AG04449 (cell line): ENCODE data around the gene COPRS.

ENCODE experiments used
- CTCF ChIA-PET: fragments of 350-600 bp; formaldehyde crosslinking; extraction: SDS; loops from one replicate; lab custom pipeline; 2021; ENCODE audit warnings: antibody characterized with exemption; lab: Yijun Ruan, JAX
- POLR2A ChIA-PET: fragments of 400-600, 350-600 bp; formaldehyde crosslinking; extraction: SDS; loops from one replicate; lab custom pipeline; 2020; ENCODE audit warnings: antibody characterized with exemption, inconsistent platforms; lab: Yijun Ruan, JAX
- DNase-seq: peaks from one replicate; pipeline ENCODE4 v3.0.0-alpha.2; 2010; ENCODE audit warnings: low read depth, low spot score
- H3K4me3 ChIP-seq: 2 replicates; pipeline ENCODE4 v1.5.1; 2011; ENCODE audit warnings: low read depth, mild to moderate bottlenecking, control low read depth, low read length
- TF ChIP-seq, protein P1 (sequence below): IDR thresholded peaks from one replicate; pipeline ENCODE4 v1.5.1; 2011; ENCODE audit warnings: mild to moderate bottlenecking, moderate library complexity, low read length, control low read depth, inconsistent platforms; ENCODE audit not compliant: insufficient read depth; ENCODE audit errors: missing control alignments

COPRS gene

GRCh38 chr17:31875081-31875480, 16.0 kb upstream of the COPRS start:
- H3K4me3 ChIP-seq = no peak overlapping the region
- ChIA-PET CTCF (no interaction called here), POLR2A (no interaction called here)
- DNase-seq = no peak
- TF ChIP-seq, protein P1, sequence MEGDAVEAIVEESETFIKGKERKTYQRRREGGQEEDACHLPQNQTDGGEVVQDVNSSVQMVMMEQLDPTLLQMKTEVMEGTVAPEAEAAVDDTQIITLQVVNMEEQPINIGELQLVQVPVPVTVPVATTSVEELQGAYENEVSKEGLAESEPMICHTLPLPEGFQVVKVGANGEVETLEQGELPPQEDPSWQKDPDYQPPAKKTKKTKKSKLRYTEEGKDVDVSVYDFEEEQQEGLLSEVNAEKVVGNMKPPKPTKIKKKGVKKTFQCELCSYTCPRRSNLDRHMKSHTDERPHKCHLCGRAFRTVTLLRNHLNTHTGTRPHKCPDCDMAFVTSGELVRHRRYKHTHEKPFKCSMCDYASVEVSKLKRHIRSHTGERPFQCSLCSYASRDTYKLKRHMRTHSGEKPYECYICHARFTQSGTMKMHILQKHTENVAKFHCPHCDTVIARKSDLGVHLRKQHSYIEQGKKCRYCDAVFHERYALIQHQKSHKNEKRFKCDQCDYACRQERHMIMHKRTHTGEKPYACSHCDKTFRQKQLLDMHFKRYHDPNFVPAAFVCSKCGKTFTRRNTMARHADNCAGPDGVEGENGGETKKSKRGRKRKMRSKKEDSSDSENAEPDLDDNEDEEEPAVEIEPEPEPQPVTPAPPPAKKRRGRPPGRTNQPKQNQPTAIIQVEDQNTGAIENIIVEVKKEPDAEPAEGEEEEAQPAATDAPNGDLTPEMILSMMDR = no peak

- H3K4me3 ChIP-seq = no peak overlapping the region
- CTCF ChIA-PET = interaction anchor here (0.6 to 1.2 kb wide), 2 partner anchors 10 to 311 kb away, joined by 3 to 4 read pairs; no protein-coding TSS in a partner anchor
- POLR2A ChIA-PET = no interaction called here
- TF ChIP-seq, protein P1 = no peak
- DNase-seq = peak; percentile 21
Measured at GRCh38 chr17:31869797-31870568, 10.9 kb upstream of the COPRS start.

- ChIA-PET CTCF (interaction anchor here (0.9 kb wide), 1 partner anchor 335 kb away, joined by 3 read pairs; no protein-coding TSS in a partner anchor), POLR2A (no interaction called here)
- DNase-seq = no peak
- no peak overlapping the region for H3K4me3 ChIP-seq
- TF ChIP-seq, protein P1 = no peak
Measured at GRCh38 chr17:31869031-31869430, 10.0 kb upstream of the COPRS start.

DNA sequence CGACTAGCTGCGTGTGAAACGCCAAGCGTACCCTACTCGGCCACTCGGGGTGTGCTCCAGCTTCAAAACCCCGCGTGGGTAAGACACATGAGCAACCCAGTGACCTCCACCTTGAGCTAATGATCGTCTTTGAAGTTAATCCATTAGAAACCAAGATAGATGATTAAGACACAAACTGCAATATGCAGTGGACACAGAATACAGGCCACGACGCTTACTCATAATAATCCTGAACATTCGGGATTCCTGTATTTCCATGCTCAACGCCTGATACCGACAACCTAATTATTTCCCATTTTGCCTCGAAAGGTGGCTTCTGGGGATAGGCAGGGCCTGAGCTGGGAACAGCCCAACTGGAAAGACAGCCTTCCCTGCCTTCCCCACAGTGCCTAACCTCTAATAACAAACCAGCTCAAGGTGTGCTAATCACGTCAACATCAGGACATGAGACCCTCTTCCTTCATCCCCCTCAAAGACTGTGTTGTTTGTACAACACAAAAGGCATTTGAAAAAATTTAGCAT, 504 bp upstream of the COPRS start:
- DNase-seq = no peak

DNA sequence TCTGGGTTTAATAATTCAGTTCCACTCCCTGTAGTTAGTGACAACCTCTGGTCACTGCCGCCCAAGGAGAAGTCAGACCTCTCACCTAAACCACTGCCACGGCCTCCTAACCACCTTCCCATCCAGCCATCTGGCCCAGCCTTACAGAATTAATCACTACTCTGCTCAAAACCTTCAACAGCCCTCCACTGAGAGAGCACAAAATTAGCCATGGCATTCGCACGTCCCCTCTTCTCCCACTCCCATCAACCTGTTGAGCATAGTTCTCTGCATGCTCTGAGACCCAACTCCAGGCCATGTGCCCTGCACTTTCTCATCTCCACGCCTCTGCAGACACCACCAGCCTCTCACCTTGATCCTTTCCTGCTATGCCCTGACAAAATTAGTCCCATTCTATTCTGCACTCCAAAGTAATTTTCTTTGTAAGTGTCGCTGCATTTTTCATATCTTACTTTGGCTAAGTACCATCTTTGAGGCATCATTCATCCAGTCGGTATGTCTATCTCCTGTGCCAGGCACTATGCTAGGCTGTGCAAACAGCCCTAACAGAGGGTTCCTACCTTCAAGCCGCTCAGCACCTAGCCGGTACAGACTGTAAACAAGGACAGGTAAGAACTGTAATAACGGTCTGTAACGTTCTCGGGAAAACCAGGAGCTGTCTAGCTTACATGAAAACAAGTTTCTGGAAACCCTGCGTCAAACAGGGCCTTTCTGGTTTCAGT, 963 bp downstream of the COPRS start:
- DNase-seq = no peak
- H3K4me3 ChIP-seq = peak overlapping the region; percentile 72
- CTCF ChIA-PET = interaction anchor here (0.9 to 10.5 kb wide), 5 partner anchors 11 to 314 kb away, joined by 3 to 82 read pairs (median 5); no protein-coding TSS in a partner anchor
- POLR2A ChIA-PET = interaction anchor here (0.7 kb wide), 1 partner anchor 261 kb away, joined by 3 read pairs; no protein-coding TSS in a partner anchor
- TF ChIP-seq, protein P1 = no peak

More for the DNA sequence above, 504 bp upstream of the COPRS start:
- H3K4me3 ChIP-seq = peak overlapping the region; percentile 58
- TF ChIP-seq, protein P1 = no peak
- POLR2A ChIA-PET = interaction anchor here (2.0 kb wide), 1 partner anchor 301 kb away, joined by 7 read pairs; no protein-coding TSS in a partner anchor
- CTCF ChIA-PET = interaction anchor here (0.6 to 10.5 kb wide), 4 partner anchors 17 to 423 kb away, joined by 3 to 82 read pairs (median 4); no protein-coding TSS in a partner anchor
